Neutrophil (primary cell): ENCODE results near the gene COG2.

ENCODE experiments used
- H3K27ac ChIP-seq: fragments of 200-600 bp; sonication (generic); 2 replicates; pipeline ENCODE4 v1.5.1; 2016; ENCODE audit warnings: mild to moderate bottlenecking, moderate library complexity
- H3K27me3 ChIP-seq: fragments of 200-600 bp; sonication (generic); 2 replicates; pipeline ENCODE4 v1.6.0; 2016; ENCODE audit warnings: mild to moderate bottlenecking
- H3K36me3 ChIP-seq: fragments of 200-600 bp; sonication (generic); 2 replicates; pipeline ENCODE4 v1.5.1; 2017
- H3K4me1 ChIP-seq, 2 experiments: fragments of 200-600 bp in 1 of 2; sonication (generic) in 1 of 2; 1 replicate in 1 of 2; 2 replicates in 1 of 2; pipeline versions ENCODE4 v1.5.1 to v1.6.1; 2013 to 2016; ENCODE audit warnings: low read depth in 1 of 2, low read length in 1 of 2, mild to moderate bottlenecking in 1 of 2, moderate library complexity in 1 of 2; ENCODE audit not compliant: control insufficient read depth in 1 of 2, insufficient read depth in 1 of 2
- H3K4me3 ChIP-seq, 2 experiments: fragments of 200-600 bp in 1 of 2; sonication (generic) in 1 of 2; 1 replicate in 1 of 2; 2 replicates in 1 of 2; pipeline ENCODE4 v1.5.1; 2013 to 2016; ENCODE audit warnings: low read depth in 1 of 2, low read length in 1 of 2, mild to moderate bottlenecking in 1 of 2, moderate library complexity in 1 of 2
- H3K9me3 ChIP-seq: fragments of 200-600 bp; sonication (generic); 2 replicates; pipeline ENCODE4 v1.5.1; 2016
- TF ChIP-seq, protein P1 (sequence below): fragments of 200-600 bp; sonication (generic); IDR thresholded peaks from 2 replicates; pipeline ENCODE4 v1.5.1; 2016; ENCODE audit warnings: antibody characterized with exemption

COG2 gene

DNA sequence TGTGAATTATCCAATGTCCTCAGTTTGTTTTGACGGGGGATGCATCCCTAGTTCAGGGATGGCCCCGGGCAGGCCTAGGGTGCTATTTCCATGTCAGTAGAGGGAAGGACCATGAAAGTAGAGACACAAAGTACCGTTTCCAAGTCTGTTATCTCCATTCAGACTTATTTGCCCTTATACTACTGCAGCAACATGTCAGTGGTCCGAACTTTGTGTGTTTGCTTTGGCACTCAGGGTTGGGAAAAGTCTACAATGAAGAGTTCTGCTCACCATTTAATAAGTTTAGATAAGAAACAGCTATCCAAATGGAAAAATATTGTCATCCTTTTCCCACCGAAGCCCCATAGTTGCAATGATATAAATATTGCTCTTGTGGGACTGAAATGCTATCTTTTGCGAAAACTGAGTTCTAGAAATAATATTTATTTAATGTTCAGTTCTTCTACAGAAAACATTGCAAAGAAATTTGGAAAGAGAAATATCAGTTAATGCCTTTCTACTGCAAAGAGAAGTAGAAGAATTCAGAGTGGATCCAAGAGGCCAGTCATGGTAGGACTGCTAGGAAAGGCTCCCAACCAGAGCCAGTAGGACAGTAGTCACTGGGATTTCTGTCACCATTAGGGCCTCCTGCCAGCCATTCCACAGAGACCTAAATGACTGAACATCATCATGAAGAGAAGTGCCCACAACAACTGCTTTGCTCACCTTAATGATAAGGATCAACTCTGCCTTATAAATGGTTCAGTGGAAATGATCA, 83.2 kb downstream of the COG2 start:
- no peaks in the 10 kb centered on the region for H3K9me3 ChIP-seq
- no peak overlapping the region for H3K4me3 ChIP-seq
- peaks cover 0 to 17% of the 10 kb centered on the region in 2 experiments for H3K4me1 ChIP-seq
- no peaks in the 10 kb centered on the region for H3K36me3 ChIP-seq
- no peak overlapping the region for H3K27ac ChIP-seq
- TF ChIP-seq, protein P1, sequence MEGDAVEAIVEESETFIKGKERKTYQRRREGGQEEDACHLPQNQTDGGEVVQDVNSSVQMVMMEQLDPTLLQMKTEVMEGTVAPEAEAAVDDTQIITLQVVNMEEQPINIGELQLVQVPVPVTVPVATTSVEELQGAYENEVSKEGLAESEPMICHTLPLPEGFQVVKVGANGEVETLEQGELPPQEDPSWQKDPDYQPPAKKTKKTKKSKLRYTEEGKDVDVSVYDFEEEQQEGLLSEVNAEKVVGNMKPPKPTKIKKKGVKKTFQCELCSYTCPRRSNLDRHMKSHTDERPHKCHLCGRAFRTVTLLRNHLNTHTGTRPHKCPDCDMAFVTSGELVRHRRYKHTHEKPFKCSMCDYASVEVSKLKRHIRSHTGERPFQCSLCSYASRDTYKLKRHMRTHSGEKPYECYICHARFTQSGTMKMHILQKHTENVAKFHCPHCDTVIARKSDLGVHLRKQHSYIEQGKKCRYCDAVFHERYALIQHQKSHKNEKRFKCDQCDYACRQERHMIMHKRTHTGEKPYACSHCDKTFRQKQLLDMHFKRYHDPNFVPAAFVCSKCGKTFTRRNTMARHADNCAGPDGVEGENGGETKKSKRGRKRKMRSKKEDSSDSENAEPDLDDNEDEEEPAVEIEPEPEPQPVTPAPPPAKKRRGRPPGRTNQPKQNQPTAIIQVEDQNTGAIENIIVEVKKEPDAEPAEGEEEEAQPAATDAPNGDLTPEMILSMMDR: no peak
- H3K27me3 ChIP-seq: no peaks in the 10 kb centered on the region

DNA sequence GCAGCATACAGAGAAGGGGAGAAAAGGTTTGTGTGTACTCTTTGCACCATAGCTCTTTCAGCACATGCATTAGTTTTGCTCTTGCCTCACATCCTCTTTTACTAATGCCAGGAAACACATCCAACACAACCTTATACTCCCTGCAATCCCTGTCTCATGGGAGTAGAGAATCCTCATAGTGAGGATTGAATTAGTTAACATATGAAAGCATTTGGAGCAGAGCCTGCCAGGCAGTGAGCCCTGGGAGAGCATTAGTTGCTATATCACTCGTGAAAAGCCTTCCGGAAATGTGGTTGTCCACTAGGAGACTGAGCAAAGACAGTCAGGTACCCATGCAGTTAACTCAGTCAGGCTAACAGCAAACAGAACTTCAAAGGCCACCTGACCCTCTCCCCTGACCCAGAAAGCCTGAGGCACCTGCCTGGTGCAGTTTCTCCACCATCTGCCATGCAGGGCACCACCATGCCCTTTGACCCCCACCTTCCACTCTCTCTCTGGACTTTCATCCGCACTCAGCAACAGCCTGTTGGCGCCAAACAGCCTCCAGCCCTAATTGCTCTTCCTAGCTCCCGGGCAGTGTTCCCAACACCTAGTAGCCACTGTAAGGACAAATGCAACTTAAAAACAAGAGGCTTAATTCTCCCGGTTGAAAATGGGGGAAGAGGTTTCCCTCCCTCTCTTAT, 86.6 kb downstream of the COG2 start:
- Histone ChIP-seq H3K9me3 (no peaks in the 10 kb centered on the region), H3K27me3 (no peaks in the 10 kb centered on the region), H3K4me3 (no peak overlapping the region), H3K27ac (no peak overlapping the region), H3K4me1 (peaks cover 0 to 17% of the 10 kb centered on the region in 2 experiments), H3K36me3 (no peaks in the 10 kb centered on the region)
- TF ChIP-seq, protein P1: no peak

DNA sequence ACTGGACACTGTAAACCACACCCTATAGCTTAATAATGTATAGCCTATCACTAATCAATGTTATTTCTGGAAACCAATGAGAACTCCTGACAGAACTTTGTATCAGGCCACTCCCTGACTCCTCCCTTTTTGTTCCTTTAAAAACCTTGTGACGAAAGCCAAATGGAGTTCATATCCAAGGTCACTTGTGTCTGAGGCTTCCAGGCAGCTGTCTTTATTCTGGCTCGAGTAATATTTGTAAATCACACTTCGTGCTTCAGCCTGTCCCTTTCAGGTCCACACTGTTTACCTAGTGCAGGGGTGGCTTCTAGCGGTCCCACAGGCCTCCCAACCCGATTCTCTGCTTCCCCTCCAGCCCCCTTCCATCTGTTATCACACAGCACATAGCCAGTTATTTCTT, 88.7 kb downstream of the COG2 start:
- Histone ChIP-seq H3K4me1 (peaks cover 0 to 17% of the 10 kb centered on the region in 2 experiments), H3K4me3 (no peak overlapping the region), H3K9me3 (no peaks in the 10 kb centered on the region), H3K36me3 (no peaks in the 10 kb centered on the region), H3K27ac (no peak overlapping the region), H3K27me3 (no peaks in the 10 kb centered on the region)
- TF ChIP-seq, protein P1: no peak

DNA sequence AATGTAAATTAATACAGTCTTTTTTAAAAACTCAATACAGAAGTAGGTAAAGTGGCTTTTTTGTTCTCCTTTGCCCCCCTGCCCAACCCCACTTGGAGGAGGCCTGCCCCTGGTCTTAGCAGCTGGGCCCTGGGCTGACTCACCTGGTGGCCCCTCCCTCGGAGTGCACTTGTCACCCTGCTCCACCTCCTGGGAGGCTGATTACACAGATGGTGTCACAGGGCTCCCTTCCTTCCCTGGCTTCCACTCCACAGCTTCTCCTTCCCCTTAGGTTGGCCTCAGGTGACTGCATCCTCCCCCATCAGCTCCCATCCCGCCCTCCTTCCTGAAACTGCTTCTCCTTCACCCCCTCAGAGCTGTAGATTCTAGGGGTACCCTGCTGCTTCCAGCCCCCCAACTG, 93.2 kb downstream of the COG2 start:
- Histone ChIP-seq H3K36me3 (no peaks in the 10 kb centered on the region), H3K9me3 (no peaks in the 10 kb centered on the region), H3K27ac (no peak overlapping the region), H3K4me3 (no peak overlapping the region), H3K27me3 (peaks cover 4% of the 10 kb centered on the region), H3K4me1 (no peaks in the 10 kb centered on the region)
- TF ChIP-seq, protein P1: no peak

DNA sequence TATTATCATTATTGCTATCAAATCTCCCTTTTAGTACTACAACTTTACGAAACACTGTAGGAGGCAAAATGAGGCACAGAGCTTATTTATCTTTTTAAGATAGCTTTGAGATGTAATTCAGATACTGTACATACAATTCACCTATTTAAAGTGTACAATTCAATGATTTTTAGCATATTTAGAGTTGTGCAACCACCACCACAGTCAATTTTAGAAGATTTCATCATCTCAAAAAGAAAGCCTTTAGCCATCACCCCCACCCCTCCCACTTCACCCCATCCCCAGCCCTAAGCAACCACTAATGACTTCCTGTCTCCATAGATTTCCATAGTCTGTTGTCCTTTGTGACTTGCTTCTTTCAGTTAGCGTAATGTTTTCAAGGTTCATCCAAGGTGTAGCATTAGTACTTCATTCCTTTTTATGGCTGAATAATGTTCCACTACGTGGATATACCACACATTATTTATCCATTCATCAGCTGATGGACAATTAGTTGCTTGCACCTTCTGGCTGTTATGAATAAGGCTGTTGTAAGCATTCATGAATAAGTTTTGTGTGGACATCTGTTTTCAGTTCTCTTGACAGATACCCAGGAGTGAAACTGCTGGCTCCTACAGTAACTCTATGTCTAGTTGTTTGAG, 95.5 kb downstream of the COG2 start:
- no peak overlapping the region for H3K4me3 ChIP-seq
- no peaks in the 10 kb centered on the region for H3K36me3 ChIP-seq
- no peak overlapping the region for H3K27ac ChIP-seq
- TF ChIP-seq, protein P1: no peak
- H3K9me3 ChIP-seq: no peaks in the 10 kb centered on the region
- H3K27me3 ChIP-seq: peaks cover 4% of the 10 kb centered on the region
- no peaks in the 10 kb centered on the region for H3K4me1 ChIP-seq
